ENCODE data around the gene CYP2C19.
"Not testable (repeated sequence)": the region's sequence is repeated elsewhere in the genome, so short reads cannot be mapped to it uniquely, and the experiment has no call there.

CYP2C19 gene

GRCh38 chr10:94785211-94785610 lies 22.7 kb downstream of the CYP2C19 start:
- Histone ChIP-seq H3K4me3 (ENCODE audit: low read depth, low read length) (no peak overlapping the region), H3K9me3 (ENCODE audit: severe bottlenecking) (no peaks in the 10 kb centered on the region), H3K27ac (no peak overlapping the region), H3K27me3 (ENCODE audit: insufficient read depth, low read depth, severe bottlenecking) (peaks cover 25% of the 10 kb centered on the region), H3K36me3 (no peaks in the 10 kb centered on the region)
- no peak for TF ChIP-seq CTCF (IDR thresholded peaks at IDR 0.05; ENCODE audit: low read depth, low read length)
- no peak for DNase-seq

DNA sequence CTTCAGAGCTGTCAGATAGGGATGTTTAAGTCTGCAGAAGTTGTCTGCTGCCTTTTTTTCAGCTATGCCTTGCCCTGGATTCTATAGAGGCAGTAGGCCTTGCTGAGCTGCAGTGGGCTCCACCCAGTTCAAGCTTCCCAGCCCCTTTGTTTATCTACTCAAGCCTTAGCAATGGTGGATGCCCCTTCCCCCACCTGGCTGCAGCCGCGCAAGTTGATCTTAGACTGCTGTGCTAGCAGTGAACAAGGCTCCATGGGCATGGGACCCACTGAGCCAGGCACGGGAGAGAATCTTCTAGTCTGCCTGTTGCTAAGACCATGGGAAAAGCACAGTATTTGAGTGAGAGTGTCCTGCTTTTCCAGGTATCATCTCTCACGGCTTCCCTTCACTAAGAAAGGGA lies 38.1 kb downstream of the CYP2C19 start:
- not testable (repeated sequence) for H3K9me3 ChIP-seq (ENCODE audit: severe bottlenecking); H3K36me3 ChIP-seq; H3K4me3 ChIP-seq (ENCODE audit: low read depth, low read length); DNase-seq; H3K27me3 ChIP-seq (ENCODE audit: insufficient read depth, low read depth, severe bottlenecking); H3K27ac ChIP-seq

- Histone ChIP-seq H3K4me3 (ENCODE audit: low read depth, low read length) (no peak overlapping the region), H3K9me3 (ENCODE audit: severe bottlenecking) (no peaks in the 10 kb centered on the region), H3K27me3 (ENCODE audit: insufficient read depth, low read depth, severe bottlenecking) (peaks cover 8% of the 10 kb centered on the region), H3K27ac (no peak overlapping the region), H3K36me3 (no peaks in the 10 kb centered on the region)
- no peak for DNase-seq
- TF ChIP-seq CTCF (IDR thresholded peaks at IDR 0.05; ENCODE audit: low read depth, low read length): no peak
Observed at GRCh38 chr10:94803307-94803706, 40.8 kb downstream of the CYP2C19 start.

GRCh38 chr10:94830025-94830424 lies 67.5 kb downstream of the CYP2C19 start:
- H3K27ac ChIP-seq; H3K4me3 ChIP-seq (ENCODE audit: low read depth, low read length); H3K36me3 ChIP-seq; DNase-seq; H3K9me3 ChIP-seq (ENCODE audit: severe bottlenecking); H3K27me3 ChIP-seq (ENCODE audit: insufficient read depth, low read depth, severe bottlenecking): not testable (repeated sequence)

DNA sequence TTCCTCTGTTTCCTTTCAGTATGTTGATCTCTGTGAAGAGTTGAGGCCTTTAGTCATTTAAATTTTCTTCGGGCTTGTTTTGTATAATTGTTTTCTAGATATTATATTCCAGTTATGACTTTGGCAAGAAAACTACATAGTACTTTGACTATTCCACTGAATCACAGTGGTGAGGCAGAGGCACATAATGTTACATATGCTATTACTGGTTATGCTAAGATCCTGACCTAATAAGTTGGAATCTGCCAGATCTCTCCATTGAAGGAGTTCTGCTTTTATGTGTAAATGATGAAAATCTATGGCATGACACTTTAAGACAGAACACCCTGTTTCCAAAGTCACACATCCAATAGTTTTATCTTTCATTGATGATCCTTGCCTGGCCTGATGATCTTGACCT lies 83.7 kb downstream of the CYP2C19 start:
- peaks cover 3% of the 10 kb centered on the region for H3K27me3 ChIP-seq (ENCODE audit: insufficient read depth, low read depth, severe bottlenecking)
- H3K36me3 ChIP-seq: no peaks in the 10 kb centered on the region
- TF ChIP-seq CTCF (IDR thresholded peaks at IDR 0.05; ENCODE audit: low read depth, low read length): no peak
- no peak for DNase-seq
- H3K4me3 ChIP-seq (ENCODE audit: low read depth, low read length): no peak overlapping the region
- peaks cover 5% of the 10 kb centered on the region for H3K9me3 ChIP-seq (ENCODE audit: severe bottlenecking)
- no peak overlapping the region for H3K27ac ChIP-seq

- TF ChIP-seq CTCF (IDR thresholded peaks at IDR 0.05; ENCODE audit: low read depth, low read length): no peak
- Histone ChIP-seq H3K9me3 (ENCODE audit: severe bottlenecking) (peaks cover 5% of the 10 kb centered on the region), H3K36me3 (no peaks in the 10 kb centered on the region), H3K4me3 (ENCODE audit: low read depth, low read length) (no peak overlapping the region), H3K27me3 (ENCODE audit: insufficient read depth, low read depth, severe bottlenecking) (peaks cover 13% of the 10 kb centered on the region), H3K27ac (no peak overlapping the region)
- no peak for DNase-seq
Observed at GRCh38 chr10:94850766-94851165, 88.3 kb downstream of the CYP2C19 start.

- no peaks in the 10 kb centered on the region for H3K36me3 ChIP-seq
- H3K27ac ChIP-seq: no peak overlapping the region
- peaks cover 5% of the 10 kb centered on the region for H3K9me3 ChIP-seq (ENCODE audit: severe bottlenecking)
- peaks cover 13% of the 10 kb centered on the region for H3K27me3 ChIP-seq (ENCODE audit: insufficient read depth, low read depth, severe bottlenecking)
- no peak overlapping the region for H3K4me3 ChIP-seq (ENCODE audit: low read depth, low read length)
- DNase-seq: no peak
- no peak for TF ChIP-seq CTCF (IDR thresholded peaks at IDR 0.05; ENCODE audit: low read depth, low read length)
Observed at GRCh38 chr10:94851263-94851662, 88.8 kb downstream of the CYP2C19 start.
